ENCODE data around the gene RAI1. TPM values are rescaled to one million over a fixed set of nuclear protein-coding genes. Genes with fewer than 3 reads are reported as not detected.
"Not testable (repeated sequence)": the region's sequence is repeated elsewhere in the genome, so short reads cannot be mapped to it uniquely, and the experiment has no call there.

The RAI1 gene
- total and polyA plus RNA-seq, 2 experiments from 2014 or later: 0.87 to 0.89 TPM

- Histone ChIP-seq H3F3A (replicated peaks; ENCODE audit: low read depth) (peaks cover 10% of the 10 kb centered on the region; the same call in 1 of the 2 replicates), H3K4me3 (no peak overlapping the region), H3K9me2 (ENCODE audit: insufficient read depth) (no peaks in the 10 kb centered on the region), H3K27ac (ENCODE audit: low read depth) (no peak overlapping the region), H4K20me1 (replicated peaks; ENCODE audit: insufficient read depth) (peaks cover 5% of the 10 kb centered on the region; the same call in 1 of the 2 replicates), H3K79me2 (replicated peaks; ENCODE audit: insufficient read depth) (no peaks in the 10 kb centered on the region), H3K36me3 (ENCODE audit: insufficient read depth) (no peaks in the 10 kb centered on the region), H3K4me2 (0 out of 2 replicates have a peak overlapping the region, but pooled peaks have one; percentile 38), H3K27me3 (ENCODE audit: insufficient read depth) (peaks cover 96% of the 10 kb centered on the region), H3K4me1 (ENCODE audit: insufficient read depth) (peaks cover 28% of the 10 kb centered on the region), H2AFZ (no peak overlapping the region)
- peaks cover 37% of the 10 kb centered on the region for H3K4me1 Mint-ChIP-seq
- peak; percentile 5 for ATAC-seq
- H3K27me3 Mint-ChIP-seq (ENCODE audit: insufficient read depth, low read depth, poor library complexity): peaks cover 70% of the 10 kb centered on the region
- TF ChIP-seq NANOG (IDR thresholded peaks at IDR 0.05; ENCODE audit: borderline replicate concordance) (no peak), JUNB (IDR thresholded peaks at IDR 0.05; ENCODE audit: unreplicated experiment) (no peak), EZH2 (IDR thresholded peaks at IDR 0.05; ENCODE audit: low read depth, unreplicated experiment) (no peak), ZNF331 (CRISPR knock-in tag; IDR thresholded peaks at IDR 0.05; ENCODE audit: low read depth) (no peak)
- no peaks in the 10 kb centered on the region for H3K36me3 Mint-ChIP-seq (ENCODE audit: low read depth)
- no peaks in the 10 kb centered on the region for H3K9me3 Mint-ChIP-seq
- DNase-seq (ENCODE audit: low spot score): peak; percentile 47
- H3K4me3 Mint-ChIP-seq: no peak overlapping the region; the same call in 2 of the 3 replicates
- peak overlapping the region; percentile 5; the same call in 1 of the 2 replicates for H3K27ac Mint-ChIP-seq
Measured at GRCh38 chr17:17685775-17686291, 4.6 kb downstream of the RAI1 start.

- no peak for DNase-seq (ENCODE audit: low spot score)
- no peak for TF ChIP-seq NANOG (IDR thresholded peaks at IDR 0.05; ENCODE audit: borderline replicate concordance)
- no peak for TF ChIP-seq ZNF462 (CRISPR knock-in tag; IDR thresholded peaks at IDR 0.05)
- TF ChIP-seq EZH2 (IDR thresholded peaks at IDR 0.05; ENCODE audit: low read depth, unreplicated experiment): no peak
- TF ChIP-seq ZNF114 (CRISPR knock-in tag; IDR thresholded peaks at IDR 0.05): no peak
- TF ChIP-seq EZH2phosphoT487 (IDR thresholded peaks at IDR 0.05; ENCODE audit: unreplicated experiment): no peak
- TF ChIP-seq JUNB (IDR thresholded peaks at IDR 0.05; ENCODE audit: unreplicated experiment): no peak
- TF ChIP-seq STAT1 (IDR thresholded peaks at IDR 0.05; ENCODE audit: unreplicated experiment): no peak
- no peak for TF ChIP-seq POLR2AphosphoS5 (IDR thresholded peaks at IDR 0.05; ENCODE audit: low read depth)
- Histone ChIP-seq H3K27ac (ENCODE audit: low read depth) (no peak overlapping the region), H4K20me1 (replicated peaks; ENCODE audit: insufficient read depth) (no peaks in the 10 kb centered on the region), H3K27me3 (ENCODE audit: insufficient read depth) (peaks cover 84% of the 10 kb centered on the region), H3K4me3 (no peak overlapping the region), H3F3A (replicated peaks; ENCODE audit: low read depth) (peaks cover 22% of the 10 kb centered on the region), H3K36me3 (ENCODE audit: insufficient read depth) (no peaks in the 10 kb centered on the region), H2AFZ (no peak overlapping the region), H3K4me2 (no peak overlapping the region), H3K4me1 (ENCODE audit: insufficient read depth) (peaks cover 45% of the 10 kb centered on the region), H3K9me2 (ENCODE audit: insufficient read depth) (no peaks in the 10 kb centered on the region), H3K79me2 (replicated peaks; ENCODE audit: insufficient read depth) (no peaks in the 10 kb centered on the region)
- Mint-ChIP-seq H3K9me3 (no peaks in the 10 kb centered on the region; the same call in 2 of the 3 replicates), H3K36me3 (ENCODE audit: low read depth) (no peaks in the 10 kb centered on the region; the same call in 2 of the 3 replicates), H3K27ac (no peak overlapping the region), H3K4me3 (no peak overlapping the region), H3K4me1 (peaks cover 59% of the 10 kb centered on the region), H3K27me3 (ENCODE audit: insufficient read depth, low read depth, poor library complexity) (peaks cover 64% of the 10 kb centered on the region)
- no peak for ATAC-seq
Measured at GRCh38 chr17:17689312-17689711, 8.1 kb downstream of the RAI1 start.

- not testable (repeated sequence) for H3K9me3 Mint-ChIP-seq; H3K27ac Mint-ChIP-seq; H3K36me3 ChIP-seq (ENCODE audit: insufficient read depth); H3K4me2 ChIP-seq; H3K79me2 ChIP-seq (replicated peaks; ENCODE audit: insufficient read depth); H3K4me3 ChIP-seq; ATAC-seq; H3K4me3 Mint-ChIP-seq; DNase-seq (ENCODE audit: low spot score); H2AFZ ChIP-seq; H3K27ac ChIP-seq (ENCODE audit: low read depth); H4K20me1 ChIP-seq (replicated peaks; ENCODE audit: insufficient read depth); H3K36me3 Mint-ChIP-seq (ENCODE audit: low read depth); H3K9me2 ChIP-seq (ENCODE audit: insufficient read depth)
- peaks cover 79% of the 10 kb centered on the region for H3K27me3 ChIP-seq (ENCODE audit: insufficient read depth)
- H3K27me3 Mint-ChIP-seq (ENCODE audit: insufficient read depth, low read depth, poor library complexity): peaks cover 61% of the 10 kb centered on the region
- peaks cover 53% of the 10 kb centered on the region for H3K4me1 Mint-ChIP-seq
- H3F3A ChIP-seq (replicated peaks; ENCODE audit: low read depth): peaks cover 22% of the 10 kb centered on the region
- H3K4me1 ChIP-seq (ENCODE audit: insufficient read depth): peaks cover 39% of the 10 kb centered on the region
Measured at GRCh38 chr17:17690233-17690632, 9.0 kb downstream of the RAI1 start.

Data from GM23338 (cell line).